GM21723 (cell line): ENCODE results near the gene SWI5.

Source experiments
- ATAC-seq: cut with Tn5 transposase; IDR thresholded peaks from one replicate; pipeline ENCODE4 v1.9.1; 2021; ENCODE audit warnings: mild to moderate bottlenecking, moderate library complexity; ENCODE audit not compliant: unreplicated experiment

Gene SWI5

GRCh38 chr9:128309551-128309950 is 33.5 kb downstream of the SWI5 start:
- ATAC-seq: no peak

DNA sequence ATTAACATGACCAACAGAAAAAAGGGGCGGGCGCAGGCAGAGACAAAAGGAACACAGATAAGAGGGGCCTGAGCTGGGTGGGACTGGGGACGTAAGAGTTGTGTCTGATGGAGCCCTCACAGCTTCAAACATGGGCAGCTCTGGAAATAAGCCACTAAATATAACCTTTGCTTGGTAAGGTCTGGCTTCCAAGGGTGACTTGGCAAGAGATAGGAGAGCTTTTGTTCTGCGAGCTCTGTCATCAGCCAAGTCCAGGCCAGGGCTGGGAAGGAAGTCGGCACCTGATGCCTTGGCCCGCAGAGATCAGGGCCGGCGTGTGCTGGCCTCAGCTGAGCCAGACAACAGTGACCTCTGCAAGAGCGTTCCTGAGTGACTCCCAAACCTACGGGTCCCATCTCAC is 34.4 kb downstream of the SWI5 start:
- ATAC-seq: no peak

DNA sequence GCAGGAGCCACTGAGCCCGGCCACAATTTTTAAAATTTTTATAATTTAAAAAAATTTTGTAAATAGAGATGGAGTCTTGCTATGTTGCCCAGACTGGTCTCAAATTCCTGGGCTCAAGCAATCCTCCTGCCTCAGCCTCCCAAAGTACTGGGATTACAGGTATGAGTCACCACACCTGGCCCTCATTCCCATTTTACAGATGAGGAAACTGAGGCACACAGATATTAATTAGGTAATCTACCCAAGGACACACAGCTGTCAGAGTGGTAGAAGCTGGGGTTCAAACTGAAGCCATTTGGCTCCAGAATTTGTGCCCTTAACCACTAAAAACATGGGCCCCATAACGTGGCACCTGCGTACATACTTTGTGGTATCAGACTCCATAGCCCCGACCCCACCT is 38.6 kb downstream of the SWI5 start:
- ATAC-seq: no peak

- no peak for ATAC-seq
Observed at GRCh38 chr9:128316421-128316820, 40.3 kb downstream of the SWI5 start.

- no peak for ATAC-seq
Observed at GRCh38 chr9:128317629-128318028, 41.6 kb downstream of the SWI5 start.

GRCh38 chr9:128321343-128321742 is 45.3 kb downstream of the SWI5 start:
- ATAC-seq: no peak

DNA sequence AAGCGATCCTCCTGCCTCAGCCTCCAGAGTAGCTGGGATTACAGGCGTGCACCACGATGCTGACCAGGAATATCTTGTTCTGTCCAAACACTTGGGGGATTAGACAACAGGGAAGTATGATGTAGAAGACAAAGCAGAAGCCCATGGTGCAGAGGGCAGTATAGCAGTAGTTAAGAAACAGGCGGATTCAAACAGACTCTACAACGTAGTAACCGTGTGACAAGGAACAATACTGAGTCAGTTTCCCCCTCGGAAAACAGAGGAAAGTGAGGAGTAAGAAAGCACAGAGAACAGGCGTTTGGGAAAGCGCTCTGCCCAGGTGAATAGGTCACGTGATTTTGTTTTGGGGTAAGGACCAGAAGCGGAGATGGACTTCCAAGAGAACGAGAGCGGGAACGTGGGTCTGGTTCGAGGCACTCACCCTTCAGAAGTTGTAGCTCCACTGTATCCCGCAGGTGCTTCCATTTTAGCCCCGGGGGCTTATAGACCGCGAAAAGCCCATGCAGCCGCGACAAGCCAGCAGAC is 45.9 kb downstream of the SWI5 start:
- peak; percentile 2 for ATAC-seq

- peak; percentile 82 for ATAC-seq
Observed at GRCh38 chr9:128322404-128323211, 46.5 kb downstream of the SWI5 start, which contains the start of the genes COQ4 and TRUB2. TSS of gene COQ4 (plus strand) at chr9:128322839. CDS start at chr9:128322859, 20 bp downstream. TSS of gene TRUB2 (minus strand) at chr9:128322447. CDS start at chr9:128322408, 39 bp downstream.

- no peak for ATAC-seq
Observed at GRCh38 chr9:128323212-128323730, 47.2 kb downstream of the SWI5 start.

DNA sequence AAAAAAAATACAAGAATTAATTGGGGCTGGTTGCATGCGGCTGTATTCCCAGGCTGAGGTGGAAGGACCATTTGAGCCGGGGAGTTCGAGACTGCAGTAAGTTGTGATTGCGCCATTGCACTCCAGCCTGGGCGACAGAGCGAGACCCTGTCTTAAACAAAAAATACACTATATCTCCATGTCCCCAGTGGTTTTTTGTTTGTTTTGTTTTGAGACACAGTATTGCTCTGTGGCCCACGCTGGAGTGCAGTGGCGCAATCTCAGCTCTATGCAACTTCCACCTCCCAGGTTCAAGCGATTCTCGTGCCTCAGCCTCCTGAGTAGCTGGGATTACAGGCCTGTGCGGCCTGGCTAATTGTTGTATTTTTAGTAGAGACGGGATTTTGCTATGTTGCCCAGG is 47.7 kb downstream of the SWI5 start:
- ATAC-seq: no peak

DNA sequence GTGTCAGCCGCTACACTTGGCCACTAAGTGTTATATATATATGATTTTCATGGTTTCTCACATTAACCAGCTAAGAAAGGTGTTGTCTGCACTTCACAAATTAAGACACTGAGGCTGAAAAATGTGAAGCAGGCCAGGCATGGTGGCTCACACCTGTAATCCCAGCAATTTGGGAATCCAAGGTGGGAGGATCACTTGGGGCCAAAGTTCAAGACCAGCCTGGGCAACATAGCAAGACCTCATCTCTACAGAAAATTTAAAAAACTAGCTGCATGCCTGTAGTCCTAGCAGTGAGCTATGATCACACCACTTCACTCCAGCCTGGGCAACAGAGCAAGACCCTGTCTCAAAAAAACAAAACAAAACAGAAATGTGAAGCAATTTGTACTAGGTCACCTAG is 48.3 kb downstream of the SWI5 start:
- no peak for ATAC-seq

GRCh38 chr9:128325629-128326028 is 49.6 kb downstream of the SWI5 start:
- ATAC-seq: no peak

GRCh38 chr9:128333451-128333869 is 57.4 kb downstream of the SWI5 start:
- ATAC-seq: no peak

GRCh38 chr9:128335161-128335560 is 59.1 kb downstream of the SWI5 start:
- no peak for ATAC-seq

DNA sequence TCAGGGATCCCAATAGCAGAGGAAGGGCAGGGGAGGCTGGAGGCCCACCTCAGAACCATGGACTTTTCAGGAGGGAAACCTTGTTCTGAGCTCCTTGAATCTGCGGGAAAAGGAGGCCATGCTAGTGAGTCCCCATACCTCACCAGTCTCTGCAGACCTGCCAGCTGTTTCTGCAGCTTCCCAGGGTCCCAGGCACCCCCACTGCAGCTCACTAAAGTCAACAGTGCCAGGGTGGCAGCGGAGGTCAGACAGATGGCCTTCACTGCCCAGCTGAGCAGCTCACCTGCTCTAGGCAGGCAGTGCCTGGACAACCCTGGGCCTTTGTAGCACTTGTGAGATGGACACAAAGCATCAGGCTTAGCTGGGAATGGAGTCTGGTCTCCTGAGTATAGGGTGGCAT is 59.8 kb downstream of the SWI5 start:
- ATAC-seq: no peak

DNA sequence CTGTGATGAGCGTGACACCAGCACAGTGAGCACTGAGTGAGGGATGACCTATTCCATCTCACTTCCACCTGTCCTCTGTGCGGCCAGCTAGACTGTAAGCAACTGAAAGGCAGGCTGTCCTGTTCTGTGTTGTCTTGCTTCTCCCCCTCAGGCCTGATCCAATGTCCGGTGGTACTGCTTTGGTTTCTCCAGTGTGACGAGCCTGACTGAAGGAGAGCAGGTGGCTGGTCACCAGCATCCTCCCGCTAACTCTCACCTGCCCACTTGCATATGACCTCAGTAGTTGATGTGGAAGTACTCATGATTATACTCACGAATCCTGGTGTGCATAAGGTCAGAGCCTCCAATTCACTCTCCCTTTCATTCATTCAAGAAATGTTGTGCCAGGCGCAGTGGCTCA is 61.9 kb downstream of the SWI5 start:
- no peak for ATAC-seq
